NB4 (cell line): ENCODE results near the gene NEU1.
"Not testable (repeated sequence)": the region's sequence is repeated elsewhere in the genome, so short reads cannot be mapped to it uniquely, and the experiment has no call there.

Experiments used
- DNase-seq: peaks from one replicate; pipeline ENCODE4 v3.0.0; 2010; ENCODE audit warnings: low read depth
- H3K4me3 ChIP-seq: one replicate; pipeline ENCODE4 v1.5.1; 2011; ENCODE audit warnings: mild to moderate bottlenecking, low read depth, low read length, moderate library complexity
- MYC ChIP-seq: IDR thresholded peaks from 2 replicates; pipeline ENCODE4 v1.6.1; 2011; ENCODE audit warnings: low read depth, low read length
- POLR2A ChIP-seq: IDR thresholded peaks from 2 replicates; pipeline ENCODE4 v1.6.1; 2011; ENCODE audit warnings: mild to moderate bottlenecking; ENCODE audit not compliant: insufficient read length; ENCODE audit errors: extremely low read depth
- TF ChIP-seq, protein P1 (sequence below): IDR thresholded peaks from 2 replicates; pipeline ENCODE4 v1.6.1; 2011; ENCODE audit warnings: low read depth, low read length
- TF ChIP-seq, protein P2 (sequence below): IDR thresholded peaks from one replicate; pipeline ENCODE4 v1.5.1; 2012; ENCODE audit warnings: low read depth, low read length

The NEU1 gene

DNA sequence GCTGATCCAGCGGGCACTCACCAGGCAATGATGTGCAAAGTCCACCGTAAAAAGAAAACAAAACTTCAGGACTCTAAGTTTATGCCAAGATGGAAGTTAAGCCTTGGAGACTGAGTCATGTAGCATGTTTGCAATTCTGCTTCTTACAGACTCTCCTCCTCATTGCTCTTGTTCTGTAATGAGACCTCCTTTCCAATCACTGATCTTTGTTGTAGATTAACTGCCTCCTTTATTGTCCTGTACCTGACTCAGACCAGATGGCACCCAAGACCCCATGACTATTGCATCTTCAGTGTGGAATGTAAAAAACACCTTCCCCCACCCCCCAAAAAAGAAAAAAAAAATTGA, 11.2 kb downstream of the NEU1 start:
- DNase-seq = no peak
- no peak overlapping the region for H3K4me3 ChIP-seq
- TF ChIP-seq, protein P1, sequence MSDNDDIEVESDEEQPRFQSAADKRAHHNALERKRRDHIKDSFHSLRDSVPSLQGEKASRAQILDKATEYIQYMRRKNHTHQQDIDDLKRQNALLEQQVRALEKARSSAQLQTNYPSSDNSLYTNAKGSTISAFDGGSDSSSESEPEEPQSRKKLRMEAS = no peak
- TF ChIP-seq, protein P2, sequence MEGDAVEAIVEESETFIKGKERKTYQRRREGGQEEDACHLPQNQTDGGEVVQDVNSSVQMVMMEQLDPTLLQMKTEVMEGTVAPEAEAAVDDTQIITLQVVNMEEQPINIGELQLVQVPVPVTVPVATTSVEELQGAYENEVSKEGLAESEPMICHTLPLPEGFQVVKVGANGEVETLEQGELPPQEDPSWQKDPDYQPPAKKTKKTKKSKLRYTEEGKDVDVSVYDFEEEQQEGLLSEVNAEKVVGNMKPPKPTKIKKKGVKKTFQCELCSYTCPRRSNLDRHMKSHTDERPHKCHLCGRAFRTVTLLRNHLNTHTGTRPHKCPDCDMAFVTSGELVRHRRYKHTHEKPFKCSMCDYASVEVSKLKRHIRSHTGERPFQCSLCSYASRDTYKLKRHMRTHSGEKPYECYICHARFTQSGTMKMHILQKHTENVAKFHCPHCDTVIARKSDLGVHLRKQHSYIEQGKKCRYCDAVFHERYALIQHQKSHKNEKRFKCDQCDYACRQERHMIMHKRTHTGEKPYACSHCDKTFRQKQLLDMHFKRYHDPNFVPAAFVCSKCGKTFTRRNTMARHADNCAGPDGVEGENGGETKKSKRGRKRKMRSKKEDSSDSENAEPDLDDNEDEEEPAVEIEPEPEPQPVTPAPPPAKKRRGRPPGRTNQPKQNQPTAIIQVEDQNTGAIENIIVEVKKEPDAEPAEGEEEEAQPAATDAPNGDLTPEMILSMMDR = no peak
- no peak for TF ChIP-seq POLR2A
- TF ChIP-seq MYC = no peak

DNA sequence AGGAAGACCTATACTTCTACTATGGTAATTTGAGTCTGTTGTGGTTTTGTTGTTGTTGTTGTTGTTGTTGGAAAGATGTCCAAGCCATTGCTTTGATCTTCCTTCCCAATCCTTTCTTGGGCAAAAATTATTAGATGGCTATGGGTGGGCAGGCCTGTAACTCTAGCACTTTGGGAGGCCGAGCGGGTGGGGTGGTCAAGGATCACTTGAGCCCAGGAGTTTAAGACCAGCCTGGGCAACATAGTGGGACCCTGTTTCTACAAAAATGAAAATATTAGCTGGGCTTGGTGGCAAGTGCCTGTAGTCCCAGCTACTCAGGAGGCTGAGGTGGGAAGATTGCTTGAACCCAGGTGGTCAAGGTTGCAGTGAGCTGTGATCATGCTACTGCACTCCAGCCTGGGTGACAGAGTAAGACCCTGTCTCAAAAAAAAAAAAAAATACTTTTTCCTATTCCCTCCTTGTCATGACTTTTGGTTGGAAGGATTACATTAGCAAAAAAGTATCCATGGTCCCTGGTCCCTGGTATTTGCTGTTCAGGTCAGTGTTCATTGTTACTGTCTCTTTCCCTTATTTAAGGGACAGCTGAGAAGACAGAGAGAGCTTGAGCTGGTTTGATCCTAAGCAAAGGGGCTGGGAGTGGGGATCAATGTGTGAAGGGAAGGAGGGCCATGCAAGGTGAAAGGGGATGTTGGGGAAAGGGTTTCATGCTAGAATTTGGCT, 11.7 kb downstream of the NEU1 start:
- H3K4me3 ChIP-seq = no peak overlapping the region
- DNase-seq = no peak
- no peak for TF ChIP-seq POLR2A
- TF ChIP-seq MYC = no peak
- TF ChIP-seq, protein P1 = no peak
- TF ChIP-seq, protein P2 = no peak

DNA sequence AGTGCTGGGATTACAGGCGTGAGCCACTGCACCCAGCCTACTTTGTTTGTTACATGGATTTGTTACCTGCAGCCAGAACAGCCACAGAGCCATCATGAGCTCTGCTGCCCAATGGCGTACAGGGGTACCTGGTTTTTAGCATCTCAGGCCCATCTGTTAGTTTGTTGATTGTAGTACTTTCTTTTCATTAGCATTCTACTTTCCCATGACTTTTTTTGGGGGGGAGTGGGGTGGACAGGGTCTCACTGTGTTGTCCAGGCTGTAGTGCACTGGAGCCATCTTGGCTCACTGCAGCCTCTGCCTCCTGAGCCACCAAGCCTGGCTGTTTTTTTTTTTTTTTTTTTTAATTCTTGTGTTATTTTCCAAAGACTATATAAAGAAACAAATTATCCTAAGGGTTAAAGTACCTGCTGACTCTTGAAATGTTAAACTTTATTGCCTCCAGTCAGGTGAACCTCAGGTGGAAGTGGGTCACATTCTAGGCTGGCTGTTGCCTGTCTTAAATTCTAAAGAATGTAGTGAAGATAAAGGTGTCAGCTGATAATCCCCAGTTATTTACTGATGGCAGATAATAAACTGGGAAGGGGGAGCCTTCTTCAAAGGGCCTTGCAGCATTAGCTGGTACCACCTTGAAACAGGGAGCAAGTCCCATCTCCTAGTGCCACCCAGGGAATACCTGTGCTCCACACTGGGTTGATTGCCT, 15.2 kb downstream of the NEU1 start:
- DNase-seq = no peak
- TF ChIP-seq, protein P1 = no peak
- TF ChIP-seq POLR2A (no peak), MYC (no peak)
- TF ChIP-seq, protein P2 = no peak
- H3K4me3 ChIP-seq = no peak overlapping the region

DNA sequence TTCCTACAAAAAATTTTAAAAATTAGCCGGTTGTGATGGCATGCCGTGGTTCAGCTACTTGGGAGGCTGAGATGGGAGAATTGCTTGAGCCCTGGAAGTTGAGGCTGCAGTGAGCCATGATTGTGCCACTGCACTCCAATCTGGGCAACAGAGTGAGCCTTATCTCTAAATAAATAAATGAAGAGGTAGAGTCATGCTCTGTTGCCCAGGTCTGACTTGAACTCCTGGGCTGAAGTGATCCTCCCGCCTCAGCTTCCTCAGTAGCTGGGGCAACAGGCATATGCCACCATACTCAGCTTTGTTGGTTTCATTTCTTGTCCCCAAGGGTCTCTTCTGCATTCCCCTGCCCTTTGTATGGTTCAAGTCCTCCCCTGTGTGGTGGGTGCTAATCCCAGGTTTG, 18.1 kb downstream of the NEU1 start:
- H3K4me3 ChIP-seq = no peak overlapping the region
- no peak for DNase-seq
- TF ChIP-seq, protein P2 = no peak
- TF ChIP-seq, protein P1 = no peak
- TF ChIP-seq POLR2A (no peak), MYC (no peak)

DNA sequence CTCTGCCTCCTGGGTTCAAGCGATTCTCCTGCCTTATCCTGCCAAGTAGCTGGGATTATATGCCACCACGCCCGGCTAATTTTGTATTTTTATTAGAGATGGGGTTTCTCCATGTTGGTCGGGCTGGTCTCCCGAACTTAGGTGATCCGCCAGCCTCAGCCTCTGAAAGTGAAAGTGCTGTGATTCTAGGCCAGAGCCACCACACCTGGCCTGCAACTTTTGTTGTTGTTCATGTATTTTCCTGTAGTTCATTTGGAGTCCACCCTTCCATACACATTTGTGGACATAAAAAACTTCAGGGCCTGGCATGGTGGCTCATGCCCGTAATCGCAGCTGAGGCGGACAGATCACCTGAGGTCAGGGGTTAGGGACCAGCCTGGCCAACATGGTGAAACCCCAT, 20.6 kb downstream of the NEU1 start:
- peak; percentile 41 for DNase-seq
- no peak overlapping the region for H3K4me3 ChIP-seq
- TF ChIP-seq, protein P2 = no peak
- TF ChIP-seq POLR2A (no peak), MYC (no peak)
- TF ChIP-seq, protein P1 = no peak

DNA sequence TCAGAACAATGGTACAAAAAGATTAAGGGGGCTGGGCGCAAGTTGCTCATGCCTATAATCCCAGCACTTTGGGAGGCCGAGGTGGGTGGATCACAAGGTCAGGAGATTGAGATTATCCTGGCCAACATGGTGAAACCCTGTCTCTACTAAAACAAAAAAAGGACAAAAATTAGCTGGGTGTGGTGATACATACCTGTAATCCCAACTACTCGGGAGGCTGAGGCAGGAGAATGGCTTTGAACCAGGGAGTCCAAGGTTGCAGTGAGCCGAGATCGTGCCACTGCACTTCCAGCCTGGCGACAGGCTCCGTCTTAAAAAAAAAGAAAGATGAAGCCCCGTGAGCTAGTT, 22.9 kb downstream of the NEU1 start:
- not testable (repeated sequence) for DNase-seq, H3K4me3 ChIP-seq
